ENCODE data around the gene CYP2D6. TPM values are rescaled to one million over a fixed set of nuclear protein-coding genes. Genes with fewer than 3 reads are reported as not detected.
"Not testable (repeated sequence)": the region's sequence is repeated elsewhere in the genome, so short reads cannot be mapped to it uniquely, and the experiment has no call there.

Gene CYP2D6
- total RNA-seq, 1 donor from 2014 or later: 0.26 TPM

DNA sequence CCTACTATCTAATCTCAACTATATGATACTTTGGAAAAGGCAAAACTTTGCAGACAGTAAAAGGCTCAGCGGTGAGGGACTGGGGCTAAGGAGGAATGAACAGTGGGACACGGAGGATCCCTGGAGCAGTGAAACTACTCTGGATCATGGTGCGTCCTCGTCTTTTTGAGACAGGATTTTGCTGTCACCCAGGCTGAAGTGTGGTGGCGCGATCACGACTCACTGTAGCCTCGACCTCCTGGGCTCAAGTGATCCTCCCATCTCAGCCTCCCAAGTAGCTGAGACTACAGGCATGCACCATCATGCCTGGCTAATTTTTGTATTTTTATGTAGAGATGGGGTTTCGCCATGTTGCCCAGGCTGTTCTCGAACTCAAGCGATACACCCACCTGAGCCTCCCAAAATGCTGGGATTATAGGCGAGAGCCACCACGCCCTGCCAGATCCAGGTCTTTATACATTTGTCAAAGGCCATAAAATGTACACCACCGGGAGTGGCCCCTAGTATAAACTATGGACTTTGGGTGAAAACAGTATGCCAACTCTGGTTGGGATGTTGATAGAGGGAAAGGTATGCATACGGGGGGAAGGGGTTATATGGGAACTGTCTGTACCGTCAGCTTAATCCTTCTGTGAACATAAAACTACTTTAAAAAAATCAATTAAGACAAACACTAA, 28.0 kb upstream of the CYP2D6 start:
- DNase-seq (ENCODE audit: low spot score): no peak

GRCh38 chr22:42156598-42156997, 26.0 kb upstream of the CYP2D6 start:
- no peak for DNase-seq (ENCODE audit: low spot score)

- no peak for DNase-seq (ENCODE audit: low spot score)
These were observed 25.5 kb upstream of the CYP2D6 start for GRCh38 chr22:42156121-42156520.

DNA sequence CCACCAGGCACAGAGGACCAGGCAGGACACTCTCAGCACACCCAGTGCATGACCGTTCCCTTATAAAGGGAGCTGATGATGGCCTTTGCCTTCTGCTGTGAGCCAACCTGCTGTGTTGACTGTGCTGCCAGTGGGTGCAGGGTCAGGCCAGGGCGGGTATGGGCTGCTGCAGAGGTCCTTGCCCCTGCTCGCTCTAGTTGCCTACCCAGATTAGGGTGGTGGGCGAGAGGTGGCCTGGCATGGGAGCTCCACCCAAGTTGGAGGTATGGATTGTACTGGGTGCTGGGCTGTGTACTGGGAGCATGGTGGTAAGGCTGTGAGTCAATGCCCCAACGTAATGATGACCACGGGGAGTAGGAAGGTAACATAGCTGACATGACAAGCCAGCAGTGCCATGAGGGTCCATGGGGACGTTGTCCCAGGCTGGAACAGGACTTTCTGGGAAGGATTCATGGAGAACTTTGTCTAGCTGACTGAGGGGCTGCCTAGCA, 24.5 kb upstream of the CYP2D6 start:
- no peak for DNase-seq (ENCODE audit: low spot score)

DNA sequence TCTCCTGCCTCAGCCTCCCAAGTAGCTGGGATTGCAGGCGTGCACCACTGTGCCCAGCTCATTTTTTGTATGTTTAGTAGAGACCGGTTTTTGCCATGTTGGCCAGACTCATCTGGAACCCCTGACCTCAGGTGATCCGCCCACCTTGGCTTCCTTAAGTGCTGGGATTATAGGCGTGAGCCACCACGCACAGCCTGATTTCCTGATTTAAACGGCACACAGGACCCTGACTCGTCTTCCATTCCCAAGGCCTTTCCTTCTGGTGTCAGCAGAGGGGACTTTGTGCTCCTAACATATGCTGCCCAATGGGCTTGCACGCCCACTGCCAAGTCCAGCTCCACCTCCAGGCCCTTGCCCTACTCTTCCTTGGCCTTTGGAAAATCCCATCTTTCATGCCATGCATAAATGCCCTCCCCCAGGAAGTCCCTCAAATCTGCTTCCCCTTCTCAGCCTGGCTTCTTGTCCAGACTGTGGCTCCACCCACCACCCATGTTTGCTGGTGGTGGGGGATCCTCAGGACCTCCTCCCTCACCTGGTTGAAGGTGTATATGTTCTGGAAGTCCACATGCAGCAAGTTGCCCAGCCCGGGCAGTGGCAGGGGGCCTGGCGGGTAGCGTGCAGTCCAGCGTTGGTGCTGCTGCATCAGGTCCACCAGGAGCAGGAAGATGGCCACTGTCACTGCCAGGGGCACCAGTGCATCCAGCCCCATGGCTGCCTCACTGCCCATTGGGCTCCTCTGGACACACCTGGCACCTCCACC, 23.9 kb upstream of the CYP2D6 start:
- no peak for DNase-seq (ENCODE audit: low spot score)

DNA sequence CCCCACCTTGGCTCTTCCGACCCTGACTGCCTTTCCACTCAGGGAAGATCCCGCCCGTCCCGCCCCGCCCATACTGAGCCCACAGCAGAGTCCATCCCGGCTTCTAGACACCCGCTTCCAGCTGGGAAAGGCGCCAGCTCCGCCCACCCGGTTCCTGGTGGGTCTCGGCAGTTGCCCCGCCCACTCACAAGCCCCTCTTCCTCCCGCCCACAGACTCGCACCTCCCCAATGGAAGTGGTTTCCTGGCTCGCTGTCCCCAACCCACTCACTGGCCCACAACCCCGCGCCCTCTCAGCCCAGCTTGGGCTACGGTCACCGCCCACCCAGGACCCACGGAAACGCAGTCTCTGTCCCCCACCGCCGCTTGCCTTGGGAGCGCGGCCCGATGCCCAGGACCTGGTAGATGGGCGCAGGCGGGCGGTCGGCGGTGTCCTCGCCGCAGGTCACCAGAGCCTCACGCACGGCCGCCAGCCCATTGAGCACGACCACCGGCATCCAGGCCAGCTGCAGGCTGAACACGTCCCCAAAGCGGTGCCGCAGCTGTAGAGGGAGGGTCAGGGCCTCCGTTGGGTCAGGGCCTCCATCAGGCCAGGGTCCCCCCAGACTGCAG, 22.2 kb upstream of the CYP2D6 start:
- no peak for DNase-seq (ENCODE audit: low spot score)

DNA sequence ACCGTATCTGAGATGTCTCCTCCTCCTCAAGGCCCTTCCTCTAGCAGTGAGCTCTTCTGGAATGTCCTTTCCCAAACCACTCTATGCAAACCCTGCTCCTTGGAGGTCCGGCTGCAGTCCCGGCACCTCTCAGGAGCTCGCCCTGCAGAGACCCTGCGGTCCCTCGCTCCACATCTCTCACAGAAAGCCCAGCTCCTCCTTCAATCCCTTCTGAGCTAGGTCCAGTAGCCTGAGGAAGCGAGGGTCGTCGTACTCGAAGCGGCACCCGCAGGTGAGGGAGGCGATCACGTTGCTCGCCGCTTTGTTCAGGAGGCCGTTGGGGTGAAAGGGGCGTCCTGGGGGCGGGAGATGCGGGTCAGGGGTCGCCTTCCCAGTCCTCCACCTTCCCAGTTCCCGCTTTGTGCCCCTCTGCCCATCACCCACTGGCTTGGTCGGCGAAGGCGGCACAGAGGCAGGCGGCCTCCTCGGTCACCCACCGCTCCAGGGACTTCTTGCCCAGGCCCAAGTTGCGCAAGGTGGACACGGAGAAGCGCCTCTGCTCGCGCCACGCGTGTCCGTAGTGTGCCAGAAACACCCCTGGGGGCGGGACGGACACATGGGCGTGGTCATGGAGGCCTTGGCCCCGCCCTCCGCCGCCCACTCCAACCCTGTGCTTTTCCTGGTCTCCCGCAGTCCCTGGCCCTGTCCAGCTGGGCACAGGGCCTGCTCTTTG, 21.5 kb upstream of the CYP2D6 start:
- no peak for DNase-seq (ENCODE audit: low spot score)

DNA sequence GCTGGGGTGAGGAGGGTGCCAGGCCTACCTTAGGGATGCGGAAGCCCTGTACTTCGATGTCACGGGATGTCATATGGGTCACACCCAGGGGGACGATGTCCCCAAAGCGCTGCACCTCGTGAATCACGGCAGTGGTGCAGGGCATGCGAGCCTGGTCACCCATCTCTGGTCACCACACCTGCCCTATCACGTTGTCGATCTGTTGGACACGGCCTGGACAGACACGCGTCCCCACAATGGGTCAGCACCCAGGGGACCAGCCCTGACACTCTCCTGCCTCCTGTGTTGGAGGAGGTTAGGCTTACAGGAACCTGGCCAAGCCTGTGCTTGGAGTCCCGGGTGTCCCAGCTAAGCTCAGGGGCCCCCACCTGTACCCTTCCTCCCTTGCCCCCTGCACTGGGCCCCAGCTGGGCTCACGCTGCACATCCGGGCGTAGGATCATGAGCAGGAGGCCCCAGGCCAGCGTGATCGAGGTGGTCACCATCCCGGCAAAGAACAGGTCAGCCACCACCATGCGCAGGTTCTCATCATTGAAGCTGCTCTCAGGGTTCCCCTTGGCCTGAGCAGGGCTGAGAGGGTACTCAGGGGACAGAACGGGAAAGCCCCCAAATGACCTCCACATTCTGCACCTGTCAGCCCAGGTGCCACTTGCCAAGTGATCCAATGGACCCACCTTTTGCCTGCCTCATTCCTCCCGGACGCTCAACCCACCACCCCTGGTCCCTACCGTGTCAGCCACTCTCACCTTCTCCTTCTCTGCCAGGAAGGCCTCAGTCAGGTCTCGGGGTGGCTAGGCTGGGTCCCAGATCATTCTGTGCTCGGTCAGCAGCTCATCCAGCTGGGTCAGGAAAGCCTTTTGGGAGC, 20.3 kb upstream of the CYP2D6 start:
- no peak for DNase-seq (ENCODE audit: low spot score)

- DNase-seq (ENCODE audit: low spot score): not testable (repeated sequence)
These were observed 19.2 kb upstream of the CYP2D6 start for GRCh38 chr22:42149798-42150197.

DNA sequence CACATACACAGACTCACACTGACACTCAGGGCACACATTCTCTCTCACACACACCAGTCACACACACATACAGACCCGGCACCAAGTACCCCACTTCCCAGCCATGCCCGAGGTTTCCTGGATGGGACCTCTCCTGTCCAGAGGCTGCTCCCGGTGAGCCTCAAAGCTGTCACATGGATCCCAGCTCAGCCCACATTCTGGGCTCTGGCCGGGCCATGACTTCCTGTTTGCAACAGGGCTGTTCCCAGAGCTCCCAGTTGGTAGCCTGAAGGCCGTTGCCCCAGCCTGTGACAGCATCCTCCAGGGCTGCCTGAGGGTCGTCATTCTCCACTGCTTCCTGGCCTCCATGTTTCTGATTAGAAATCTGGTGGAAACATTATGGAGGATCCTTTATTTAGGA, 14.6 kb upstream of the CYP2D6 start:
- DNase-seq (ENCODE audit: low spot score): no peak

- DNase-seq (ENCODE audit: low spot score): not testable (repeated sequence)
These were observed 13.5 kb upstream of the CYP2D6 start for GRCh38 chr22:42143859-42144822.

GRCh38 chr22:42142771-42143461, 12.3 kb upstream of the CYP2D6 start:
- DNase-seq (ENCODE audit: low spot score): no peak

- not testable (repeated sequence) for DNase-seq (ENCODE audit: low spot score)
These were observed 10.9 kb upstream of the CYP2D6 start for GRCh38 chr22:42141307-42142057.

DNA sequence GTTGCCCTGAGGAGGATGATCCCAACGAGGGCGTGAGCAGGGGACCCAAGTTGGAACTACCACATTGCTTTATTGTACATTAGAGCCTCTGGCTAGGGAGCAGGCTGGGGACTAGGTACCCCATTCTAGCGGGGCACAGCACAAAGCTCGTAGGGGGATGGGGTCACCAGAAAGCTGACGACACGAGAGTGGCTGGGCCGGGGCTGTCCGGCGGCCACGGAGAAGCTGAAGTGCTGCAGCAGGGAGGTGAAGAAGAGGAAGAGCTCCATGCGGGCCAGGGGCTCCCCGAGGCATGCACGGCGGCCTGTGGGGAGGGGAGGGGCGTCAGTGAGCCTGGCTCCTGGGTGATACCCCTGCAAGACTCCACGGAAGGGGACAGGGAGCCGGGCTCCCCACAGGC, 9.5 kb upstream of the CYP2D6 start:
- not testable (repeated sequence) for DNase-seq (ENCODE audit: low spot score)

DNA sequence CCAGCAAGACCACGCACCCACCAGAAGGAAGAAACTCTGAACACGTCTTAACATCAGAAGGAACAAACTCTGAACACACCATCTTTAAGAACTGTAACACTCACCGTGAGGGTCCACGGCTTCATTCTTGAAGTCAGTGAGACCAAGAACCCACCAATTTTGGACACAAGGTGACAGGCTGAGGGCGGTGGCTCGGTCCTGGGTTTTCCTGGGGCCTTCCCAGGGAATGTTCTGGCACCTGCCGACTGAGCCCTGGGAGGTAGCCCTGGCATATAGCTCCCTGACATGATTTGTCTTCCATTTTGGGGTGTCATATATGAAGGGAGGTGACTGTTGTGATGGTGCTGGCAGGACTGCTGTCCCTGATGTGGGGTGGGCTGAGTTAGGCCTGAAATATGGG, 8.9 kb upstream of the CYP2D6 start:
- not testable (repeated sequence) for DNase-seq (ENCODE audit: low spot score)

DNA sequence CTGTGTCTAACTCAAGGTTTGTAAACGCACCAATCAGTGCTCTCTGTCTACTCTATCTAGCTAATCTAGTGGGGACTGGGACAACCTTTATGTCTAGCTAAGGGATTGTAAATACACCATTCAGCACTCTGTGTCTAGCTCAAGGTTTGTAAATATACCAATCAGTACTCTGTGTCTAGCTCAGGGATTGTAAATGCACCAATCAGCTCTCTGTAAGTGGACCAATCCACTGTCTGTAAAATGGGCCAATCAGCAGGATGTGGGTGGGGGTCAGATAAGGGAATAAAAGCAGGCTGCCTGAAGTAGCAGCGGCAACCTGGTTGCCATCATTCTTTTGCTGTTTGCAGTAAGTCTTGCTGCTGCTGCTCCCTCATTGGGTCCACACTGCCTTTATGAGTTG, 8.4 kb upstream of the CYP2D6 start:
- no peak for DNase-seq (ENCODE audit: low spot score)

- DNase-seq (ENCODE audit: low spot score): no peak
These were observed 7.6 kb upstream of the CYP2D6 start for GRCh38 chr22:42138122-42138770.

DNA sequence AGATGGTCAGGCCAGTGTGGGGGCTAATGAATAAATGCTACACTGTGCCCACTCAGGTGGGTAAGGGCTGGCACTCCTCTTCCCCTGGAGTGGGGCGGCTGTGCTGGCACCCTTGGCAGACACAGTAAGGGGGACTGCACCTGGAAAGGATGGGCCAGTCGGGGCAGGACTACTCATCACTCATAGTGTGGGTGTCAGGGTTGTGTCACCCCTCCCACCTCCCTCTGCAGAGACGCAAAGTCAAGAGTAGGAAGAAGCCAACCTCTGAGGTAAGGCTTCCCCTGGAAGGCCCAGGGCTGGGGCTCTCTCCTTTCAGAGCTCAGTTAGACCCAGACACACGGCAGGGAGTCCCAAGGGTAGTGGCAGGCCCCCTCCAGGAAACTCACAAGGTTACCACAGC, 5.1 kb upstream of the CYP2D6 start:
- not testable (repeated sequence) for DNase-seq (ENCODE audit: low spot score)

All from mesenteric fat pad (tissue), 1 donor.